Measurements from ENCODE around the gene PRKAG1. TPM values are rescaled to one million over a fixed set of nuclear protein-coding genes. Genes with fewer than 3 reads are reported as not detected.
"Not testable (repeated sequence)": the region's sequence is repeated elsewhere in the genome, so short reads cannot be mapped to it uniquely, and the experiment has no call there.

The PRKAG1 gene
- 71.9 and 98.1 TPM in 2 replicates for total RNA-seq (2014; rRNA removed; shearing (Covaris generic))

DNA sequence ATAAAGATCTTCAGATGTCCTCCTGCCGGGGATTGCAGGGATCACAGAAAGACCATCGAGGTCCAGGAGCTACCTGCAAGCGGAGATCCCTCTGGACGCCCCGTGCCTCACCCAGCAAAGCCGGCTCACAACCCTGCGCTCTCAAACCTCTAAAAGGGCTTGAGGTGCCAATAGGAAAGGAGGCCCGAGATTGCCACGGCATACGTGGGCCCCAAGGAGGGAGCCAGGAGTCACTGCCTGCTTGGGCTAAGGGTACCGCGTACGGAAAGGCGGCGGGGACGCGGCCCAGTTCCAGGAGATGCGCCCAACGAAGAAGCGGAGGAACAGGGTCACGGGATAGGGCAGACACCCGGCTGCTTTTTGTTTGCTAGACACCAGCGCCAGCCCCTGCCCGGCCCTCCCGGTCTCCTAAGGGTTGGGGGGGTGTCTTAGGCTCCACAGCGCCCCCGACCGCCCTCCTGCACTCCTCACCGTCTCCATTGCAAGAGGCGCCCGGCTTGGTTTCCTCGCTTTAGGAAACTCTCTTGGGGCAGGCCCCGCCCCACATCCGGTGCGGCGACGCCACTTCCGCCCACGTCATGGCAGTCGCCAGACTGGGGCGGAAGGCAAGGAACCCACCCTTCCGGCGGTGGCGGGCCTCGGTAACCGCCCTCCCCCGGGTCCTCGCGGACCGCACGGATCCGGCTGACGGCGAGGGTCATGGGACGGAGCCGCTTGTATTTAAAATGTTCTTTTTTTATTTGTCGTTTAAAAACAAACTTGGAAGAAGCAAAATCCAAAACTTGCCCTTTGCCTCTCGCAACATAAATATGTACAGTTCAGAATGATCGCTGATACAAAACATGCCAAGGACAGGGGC is at the start of gene PRKAG1:
Gene PRKAG1, minus strand, starts transcription at position 516 of the 859 bp plus-strand sequence. Its CDS starts 36 bp downstream, at position 480.
- peak; percentile 87 for DNase-seq (ENCODE audit: low spot score)

DNA sequence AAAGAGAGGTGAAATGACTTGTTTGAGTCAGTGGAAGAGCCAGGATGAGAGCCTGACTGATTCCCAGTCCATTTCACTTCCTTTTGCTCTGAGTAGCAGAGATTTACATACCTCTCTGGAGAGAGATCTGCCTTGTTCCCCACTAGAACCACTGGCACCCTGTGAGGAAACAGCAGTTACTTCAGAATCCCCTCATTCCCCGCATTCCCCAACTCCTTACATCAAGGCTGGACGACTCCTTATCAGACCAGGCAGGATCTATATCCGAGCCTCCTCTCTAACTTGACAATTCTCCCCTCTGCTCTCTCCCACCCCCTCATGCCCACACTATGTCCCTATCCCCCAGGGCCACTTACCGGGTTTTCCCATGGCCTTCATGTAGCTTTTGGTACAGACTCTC is 47.5 kb upstream of the PRKAG1 start:
- no peak for DNase-seq (ENCODE audit: low spot score)

DNA sequence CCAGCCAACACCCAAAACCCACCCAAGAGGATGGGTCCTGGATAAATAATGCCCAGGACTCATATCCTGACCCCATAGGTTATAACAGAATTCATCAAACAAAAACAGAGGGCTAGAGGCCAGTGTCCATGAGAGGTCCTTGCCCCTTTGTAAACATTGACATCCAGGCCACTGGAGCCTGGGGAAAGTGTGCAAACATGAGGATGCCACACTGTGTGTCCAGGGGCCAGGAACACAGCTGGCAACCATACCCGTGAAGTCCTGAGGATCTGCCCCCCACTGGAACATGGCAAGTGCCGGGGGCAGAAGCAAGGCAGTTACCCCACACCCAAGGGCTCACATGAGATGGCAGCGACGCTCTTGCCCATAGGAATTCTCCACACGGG is 46.2 kb upstream of the PRKAG1 start:
- DNase-seq (ENCODE audit: low spot score): no peak

DNA sequence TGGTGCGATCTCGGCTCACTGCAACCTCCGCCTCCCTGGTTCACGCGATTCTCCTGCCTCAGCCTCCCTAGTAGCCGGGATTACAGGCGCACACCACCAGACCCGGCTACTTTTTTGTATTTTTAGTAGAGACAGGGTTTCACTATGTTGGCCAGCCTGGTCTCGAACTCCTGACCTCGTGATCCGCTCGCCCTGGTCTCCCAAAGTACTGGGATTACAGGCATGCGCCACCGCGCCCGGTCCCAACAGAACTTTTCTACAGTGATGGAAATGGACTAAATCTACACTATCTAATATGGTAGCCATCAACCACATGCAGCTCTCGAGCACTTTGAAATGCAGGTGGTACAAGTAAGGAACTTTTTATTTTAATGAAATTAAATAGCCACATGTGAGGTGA is 43.3 kb upstream of the PRKAG1 start:
- not testable (repeated sequence) for DNase-seq (ENCODE audit: low spot score)

DNA sequence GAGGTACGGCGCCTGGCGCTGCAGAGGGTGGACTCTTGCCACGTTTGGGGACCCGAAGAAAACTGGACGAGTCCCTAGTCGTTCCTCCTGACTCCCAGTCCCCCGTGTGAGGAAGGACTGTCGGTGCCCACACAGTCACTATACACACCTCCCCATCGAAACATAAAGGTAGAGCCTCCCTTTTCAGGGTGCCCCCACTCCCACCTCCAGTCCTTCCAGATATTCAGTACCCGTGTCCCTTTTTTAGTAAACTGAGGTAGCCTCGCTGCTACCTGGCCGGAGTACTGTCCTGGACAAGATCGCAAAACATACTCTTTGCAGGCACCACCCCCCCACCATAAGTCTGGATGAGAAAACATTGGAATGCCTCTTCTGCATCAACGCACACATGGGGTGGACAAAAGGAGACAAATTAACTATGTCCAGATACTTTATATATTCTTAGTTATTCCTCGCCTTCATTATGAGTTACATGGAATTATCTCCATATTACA is 42.6 kb upstream of the PRKAG1 start:
- DNase-seq (ENCODE audit: low spot score): no peak

DNA sequence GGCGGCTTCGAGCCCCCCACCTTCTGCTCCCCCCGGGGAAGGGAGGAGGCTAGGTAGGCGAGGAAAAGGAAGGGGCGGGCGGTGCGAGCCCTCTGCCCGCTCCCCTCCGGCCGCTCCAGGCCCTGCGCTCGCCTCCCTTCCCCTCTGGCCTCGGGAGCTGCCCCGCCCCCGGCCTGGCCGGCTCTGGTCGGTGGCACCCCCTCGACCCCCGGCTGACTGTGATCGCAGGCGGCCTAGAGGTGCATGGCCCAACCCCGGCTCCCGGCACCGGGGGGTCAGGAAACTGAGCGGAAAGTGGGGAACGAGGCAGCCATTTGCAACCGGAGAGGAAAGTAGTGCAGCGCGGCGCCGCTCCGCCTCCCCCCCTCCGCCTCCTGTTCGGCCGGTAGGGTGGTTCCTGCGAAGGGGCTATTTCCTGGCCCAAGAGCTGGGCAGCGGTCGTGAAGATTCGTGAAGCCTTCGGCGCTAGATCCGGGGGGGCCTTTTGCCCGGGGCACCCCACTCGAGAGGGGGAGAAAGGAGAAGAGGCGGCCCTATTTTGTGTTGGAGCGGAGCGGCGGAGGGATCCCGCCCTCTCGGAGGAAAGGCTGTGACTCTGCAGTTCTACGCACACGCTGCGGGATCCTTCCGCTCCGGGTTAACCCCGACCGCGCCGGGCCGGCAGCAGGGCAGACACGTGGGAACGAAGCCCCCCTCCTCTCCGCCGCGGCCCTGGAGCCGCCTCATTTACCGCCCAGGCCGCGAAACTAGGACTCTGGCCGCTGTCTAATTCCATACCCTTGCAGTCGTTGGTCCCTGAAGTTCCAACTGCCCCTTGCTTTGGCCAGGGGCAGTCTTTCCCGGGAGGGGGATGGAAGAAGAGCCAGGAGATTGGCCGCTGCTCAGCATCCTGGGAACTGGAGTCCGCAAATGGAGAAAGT is 41.9 kb upstream of the PRKAG1 start, which contains the start of gene KMT2D:
Gene KMT2D, minus strand, starts transcription at position 558 of the 920 bp plus-strand sequence. CDS start 5,470 bp downstream, outside the sequence.
- DNase-seq (ENCODE audit: low spot score): peak; percentile 83

DNA sequence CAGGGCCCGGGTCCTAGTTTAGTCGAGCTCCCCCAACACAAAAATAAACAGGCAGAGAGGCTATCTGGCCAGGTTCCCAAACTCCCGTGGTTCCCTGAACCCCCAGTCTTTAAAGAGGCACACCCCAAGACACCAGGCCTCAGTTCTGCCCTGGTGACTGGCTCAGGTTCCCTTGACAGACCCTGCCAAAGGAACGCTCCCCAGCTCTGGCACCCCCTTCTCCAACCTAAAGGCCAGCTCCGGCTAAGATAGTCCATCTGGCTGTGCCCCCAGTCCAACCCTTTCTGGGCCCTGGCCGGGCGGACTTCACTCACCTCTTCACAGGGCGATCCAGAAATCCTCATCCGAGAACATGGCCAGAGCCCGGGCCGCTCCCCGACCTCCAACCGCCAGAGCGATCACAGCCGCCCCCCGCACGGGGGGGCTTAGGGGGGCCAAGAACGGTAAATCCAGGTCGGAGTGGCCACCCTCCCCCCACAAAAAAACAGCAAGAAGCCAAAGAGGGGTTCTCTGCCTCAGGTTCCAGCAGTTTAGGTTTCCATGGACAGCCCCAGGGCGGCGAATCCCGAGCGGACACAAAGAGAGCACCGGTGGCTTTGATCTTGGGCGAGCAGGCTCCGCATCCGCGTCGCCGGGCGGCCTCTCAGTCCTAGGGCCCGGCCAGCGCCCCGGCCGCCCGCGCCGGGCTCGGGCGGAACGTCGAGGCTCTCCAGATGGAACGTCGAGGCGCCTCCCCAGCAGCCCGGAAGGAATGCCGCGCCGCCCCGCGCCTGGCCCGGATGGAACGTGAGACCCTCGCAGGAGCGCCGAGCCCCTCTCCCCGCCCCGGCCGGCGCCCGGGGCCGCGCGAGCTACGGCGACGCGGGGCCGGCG is 41.0 kb upstream of the PRKAG1 start:
- no peak for DNase-seq (ENCODE audit: low spot score)

DNA sequence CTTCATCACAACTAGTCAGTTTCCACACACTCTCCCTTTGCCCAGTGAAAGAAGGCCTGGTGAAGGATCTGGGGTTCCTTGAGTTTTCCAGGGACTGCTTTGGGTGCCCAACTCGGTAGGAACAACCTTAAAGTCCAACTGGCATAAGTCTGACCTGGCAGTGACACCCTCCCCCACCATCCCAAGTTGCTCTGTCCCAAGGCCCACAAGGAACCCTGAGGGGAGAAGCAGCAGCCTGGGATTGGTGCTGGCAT is 40.4 kb upstream of the PRKAG1 start:
- no peak for DNase-seq (ENCODE audit: low spot score)

DNA sequence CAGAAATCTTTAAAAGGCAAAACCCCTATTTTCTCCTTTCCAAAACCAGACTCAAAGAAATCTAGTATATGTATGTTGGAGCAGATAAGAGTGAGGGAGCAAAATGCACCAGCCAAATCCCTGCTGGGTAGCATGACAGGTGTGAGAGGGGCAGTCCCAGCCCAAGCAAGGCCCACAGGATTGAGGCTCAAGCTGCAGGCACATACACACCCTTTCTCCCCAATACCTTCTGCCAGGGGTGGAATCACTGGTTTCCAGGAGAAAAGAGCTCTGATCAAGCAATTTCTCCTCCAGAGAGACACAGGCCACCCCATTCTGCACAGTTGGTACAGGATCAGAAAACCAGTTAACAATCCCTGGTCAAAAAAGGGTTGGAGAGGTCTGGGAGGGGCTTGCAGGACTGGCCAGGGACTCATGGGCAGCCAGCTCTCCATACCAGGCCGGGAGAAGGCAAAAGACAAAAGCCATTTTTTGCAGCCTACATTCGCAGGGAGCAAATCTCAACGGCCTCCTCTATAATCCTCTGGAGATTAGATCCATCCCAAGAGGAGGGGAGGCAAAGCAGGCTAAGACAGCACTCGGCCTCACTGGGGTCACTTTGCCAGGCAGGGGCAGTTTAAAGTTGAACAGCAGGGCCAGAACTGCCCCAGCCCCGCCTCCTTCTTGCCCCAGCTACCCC is 39.9 kb upstream of the PRKAG1 start:
- no peak for DNase-seq (ENCODE audit: low spot score)

DNA sequence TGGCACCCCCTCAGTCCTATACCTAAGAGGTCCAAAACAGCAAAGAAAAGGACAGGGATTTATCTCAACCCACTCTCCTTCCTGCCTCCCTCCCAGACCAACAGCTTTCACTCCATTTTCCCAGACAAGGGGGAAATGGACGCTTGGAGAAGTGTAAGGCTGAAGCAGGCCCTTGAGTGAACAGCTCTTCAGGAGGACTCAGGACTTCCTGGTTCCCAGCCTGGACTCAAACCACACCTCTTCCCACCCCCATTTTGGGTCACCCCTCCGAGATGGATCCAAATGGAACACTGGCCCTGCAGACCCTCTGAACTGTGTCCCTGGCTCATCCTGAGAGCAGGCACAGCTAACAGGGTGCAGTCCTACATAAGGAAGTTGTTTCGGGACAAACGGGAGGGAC is 39.3 kb upstream of the PRKAG1 start:
- DNase-seq (ENCODE audit: low spot score): no peak

DNA sequence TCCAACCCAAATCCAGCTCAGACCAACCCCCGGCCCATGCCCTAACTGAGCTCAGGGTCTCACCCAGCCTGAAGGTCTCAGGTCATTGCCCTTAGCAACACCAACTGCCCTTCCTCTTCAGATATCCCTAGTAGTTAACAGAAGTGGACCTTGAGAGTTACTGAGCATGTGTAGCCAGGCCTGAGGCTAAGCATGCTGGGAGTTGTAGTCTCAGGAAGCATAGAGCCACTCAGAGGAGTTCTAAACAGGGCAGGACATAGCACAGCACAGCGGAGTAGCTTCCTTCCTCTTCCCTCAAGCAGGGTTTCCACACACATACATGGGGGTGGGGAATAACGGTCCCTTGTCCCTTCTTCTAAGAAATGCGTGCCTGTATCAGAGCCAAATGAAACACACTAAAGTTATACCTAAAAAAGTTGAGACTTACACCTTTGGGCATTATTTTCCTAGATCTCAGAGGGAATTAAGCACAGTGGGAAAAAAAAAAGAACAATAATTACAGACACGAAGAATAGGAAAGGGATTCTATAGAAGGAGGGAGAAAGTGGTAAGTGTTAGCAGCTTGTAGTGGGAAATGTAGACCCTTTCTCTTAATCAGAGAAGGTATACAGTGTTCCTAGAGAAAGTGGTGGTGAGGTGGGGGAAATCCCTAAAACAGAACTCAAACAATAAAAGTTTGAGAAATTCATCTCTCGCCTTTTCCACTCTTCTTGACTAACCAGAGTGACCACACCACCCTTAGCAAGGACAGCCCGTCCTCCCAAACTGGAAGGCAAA is 37.6 kb upstream of the PRKAG1 start:
- DNase-seq (ENCODE audit: low spot score): peak; percentile 37

DNA sequence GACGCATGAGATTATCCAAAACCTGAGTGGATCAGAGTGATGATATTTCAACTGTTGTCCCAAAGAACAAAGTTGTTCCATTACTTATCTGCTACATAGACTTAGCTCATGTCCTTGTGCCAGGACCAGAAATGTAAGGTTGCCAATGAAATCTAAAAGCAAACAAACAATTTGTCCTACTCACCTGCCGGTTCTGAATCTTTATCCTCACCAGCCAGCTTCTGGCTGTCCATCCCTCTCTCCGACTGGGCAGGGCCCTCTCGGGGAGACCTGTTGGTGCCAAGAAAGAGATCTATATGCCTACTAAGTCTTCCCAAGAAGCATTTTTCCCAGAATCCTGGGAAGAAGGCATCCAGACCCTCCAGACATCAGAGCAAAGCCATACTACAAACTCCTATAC is 36.5 kb upstream of the PRKAG1 start:
- no peak for DNase-seq (ENCODE audit: low spot score)

DNA sequence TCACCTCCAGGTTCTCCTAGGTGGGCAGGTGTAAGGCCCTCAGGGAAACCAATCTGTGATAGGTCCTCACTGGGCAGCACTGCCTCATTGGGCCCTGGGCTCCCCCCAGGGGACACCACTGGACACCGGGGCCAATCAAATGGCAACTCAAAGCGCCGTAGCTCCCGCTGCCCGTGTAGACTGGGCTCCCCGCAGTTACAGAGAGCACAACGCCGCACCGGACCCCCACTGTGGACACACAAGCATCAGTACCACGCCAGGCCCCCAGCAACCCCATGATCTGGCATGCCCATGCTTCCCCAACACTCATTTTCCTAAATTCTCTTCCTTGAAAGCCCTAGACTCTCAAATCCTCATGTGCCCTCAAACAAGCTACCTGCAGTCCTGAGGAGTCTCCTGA is 35.9 kb upstream of the PRKAG1 start:
- no peak for DNase-seq (ENCODE audit: low spot score)

DNA sequence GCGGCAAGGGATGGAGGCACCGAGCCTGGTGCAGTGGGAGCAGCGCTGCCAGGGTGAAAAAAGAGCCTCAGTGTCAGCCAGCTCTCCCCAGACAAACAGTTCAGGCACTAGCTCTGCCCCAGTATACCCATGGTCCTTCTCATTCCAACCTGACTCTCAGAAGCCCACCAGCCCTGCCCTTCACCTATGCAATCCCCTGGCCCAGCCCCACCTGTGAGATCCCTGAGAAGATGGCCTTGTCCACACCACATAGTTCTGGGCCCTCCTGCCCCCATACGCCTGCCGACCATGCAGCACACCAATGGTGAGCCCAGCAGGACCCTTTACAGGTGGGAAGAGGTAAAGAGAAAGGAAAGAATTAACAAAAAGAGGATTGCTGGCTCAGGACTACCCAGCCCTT is 35.5 kb upstream of the PRKAG1 start:
- DNase-seq (ENCODE audit: low spot score): no peak

DNA sequence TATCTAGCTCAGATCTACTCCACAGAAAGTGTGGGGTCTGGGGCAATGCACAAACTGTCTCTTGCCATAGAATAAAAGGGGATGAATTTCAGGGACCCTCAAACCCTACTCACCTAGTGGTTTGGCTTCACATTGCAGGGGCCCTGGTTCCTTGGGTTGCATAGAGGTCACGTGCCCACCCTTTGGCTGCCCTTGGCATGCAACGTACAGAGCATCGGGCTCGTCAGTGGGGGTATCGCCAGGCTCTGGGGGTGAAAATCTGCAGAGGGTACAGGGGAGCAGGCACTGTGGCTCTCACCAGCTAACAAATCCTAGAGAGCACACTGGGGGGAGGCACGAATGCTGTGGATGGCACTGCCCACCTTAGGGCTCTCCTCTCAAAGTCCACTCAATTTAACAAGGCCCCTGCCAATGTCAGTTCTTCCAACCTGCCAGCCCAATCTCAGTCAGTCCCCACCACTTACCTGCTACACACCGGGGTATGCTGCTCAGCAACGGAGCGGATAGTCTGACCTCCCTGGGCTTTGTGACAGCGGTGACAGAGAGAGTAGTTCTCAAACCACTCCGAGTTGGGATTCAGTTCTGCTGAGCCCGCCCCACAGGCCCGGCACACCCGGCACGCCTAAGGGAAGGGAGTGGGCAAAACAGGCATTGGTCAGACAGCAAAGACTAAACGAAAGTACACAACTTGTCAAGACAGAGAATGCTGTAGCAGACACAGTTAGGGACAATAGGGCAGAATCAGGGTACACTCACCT is 34.1 kb upstream of the PRKAG1 start:
- no peak for DNase-seq (ENCODE audit: low spot score)

DNA sequence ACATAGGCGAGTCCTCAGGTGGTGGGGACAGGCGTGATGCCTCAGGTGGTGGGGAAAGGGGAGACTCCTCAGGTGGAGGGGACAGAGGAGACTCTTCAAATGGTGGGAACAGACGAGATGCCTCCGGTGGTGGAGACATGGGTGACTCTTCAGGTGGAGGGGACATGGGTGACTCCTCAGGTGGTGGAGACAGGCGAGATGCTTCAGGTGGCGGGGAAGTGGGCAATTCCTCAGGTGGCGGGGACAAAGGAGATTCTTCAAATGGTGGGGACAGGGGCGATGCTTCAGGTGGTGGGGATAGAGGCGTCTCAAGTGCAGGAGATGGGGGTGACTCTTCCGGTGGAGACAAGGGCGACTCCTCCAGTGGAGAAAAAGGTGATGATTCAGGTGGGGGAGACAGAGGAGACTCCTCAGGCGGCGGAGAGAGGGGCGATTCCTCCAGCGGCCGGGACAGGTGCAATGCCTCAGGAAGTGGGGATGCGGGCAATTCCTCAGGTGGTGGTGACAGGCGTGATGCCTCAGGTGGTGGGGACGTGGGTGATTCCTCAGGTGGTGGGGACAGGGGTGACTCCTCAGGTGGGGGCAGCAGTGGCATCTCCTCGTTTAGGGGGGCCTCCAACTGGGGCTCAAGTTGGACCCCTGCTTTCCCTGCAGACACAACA is 33.3 kb upstream of the PRKAG1 start:
- no peak for DNase-seq (ENCODE audit: low spot score)

DNA sequence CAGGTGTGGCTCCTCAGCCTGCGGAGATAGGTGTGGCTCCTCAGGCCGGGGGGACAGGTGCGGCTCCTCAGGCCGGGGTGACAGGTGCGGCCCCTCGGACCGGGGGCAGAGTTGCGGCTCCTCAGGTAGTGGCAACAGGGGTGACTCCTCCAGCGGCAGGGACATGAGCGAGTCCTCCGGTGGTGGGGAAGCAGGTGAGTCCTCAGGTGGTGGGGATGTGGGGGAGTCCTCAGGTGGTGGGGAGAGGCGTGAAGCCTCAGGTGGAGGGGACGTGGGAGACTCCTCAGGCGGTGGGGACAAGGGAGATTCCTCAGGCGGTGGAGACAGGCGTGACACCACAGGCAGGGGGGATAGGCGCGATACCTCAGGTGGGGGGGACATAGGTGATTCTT is 32.8 kb upstream of the PRKAG1 start:
- DNase-seq (ENCODE audit: low spot score): no peak

DNA sequence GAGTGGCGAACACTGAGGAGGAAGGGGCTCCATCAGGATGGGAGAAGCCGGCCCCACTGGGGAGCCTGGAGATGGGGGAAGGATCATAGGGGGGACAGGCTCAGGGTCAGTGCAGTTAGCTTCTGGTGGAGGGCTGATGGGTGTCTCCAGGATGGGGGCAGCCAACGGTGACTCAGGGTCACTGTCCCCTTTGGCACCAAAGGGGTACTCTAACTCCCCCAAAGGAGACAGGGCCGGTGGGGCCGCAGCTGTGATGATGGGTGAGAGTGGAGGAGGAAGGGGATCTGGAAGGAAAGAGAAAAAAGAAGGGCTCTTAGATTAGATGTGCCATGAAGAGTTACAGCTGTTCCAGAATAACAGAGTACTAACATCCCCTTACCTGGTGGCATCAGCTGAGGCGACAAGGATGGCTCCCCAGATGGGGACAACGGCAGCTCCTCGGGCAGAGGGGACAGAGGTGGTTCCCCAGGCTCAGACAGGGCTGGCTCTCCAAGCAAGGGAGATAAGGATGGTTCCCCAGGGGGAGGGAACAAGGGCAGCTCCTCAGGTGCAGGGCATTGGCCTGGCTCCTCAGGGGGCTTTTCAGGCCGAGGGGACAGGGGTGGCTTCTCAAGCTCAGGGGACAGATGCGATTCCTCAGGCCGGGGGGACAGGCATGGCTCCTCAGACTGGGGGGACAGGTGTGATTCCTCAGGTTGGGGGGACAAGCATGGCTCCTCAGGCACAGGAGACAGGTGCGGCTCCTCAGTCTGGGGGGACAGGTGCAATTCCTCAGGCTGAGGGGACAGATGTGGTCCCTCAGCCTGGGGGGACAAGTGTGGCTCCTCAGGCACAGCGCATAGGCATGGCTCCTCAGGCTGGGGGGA is 32.2 kb upstream of the PRKAG1 start:
- DNase-seq (ENCODE audit: low spot score): no peak
